ENCODE results near the gene ZC2HC1B.

Gene ZC2HC1B

DNA sequence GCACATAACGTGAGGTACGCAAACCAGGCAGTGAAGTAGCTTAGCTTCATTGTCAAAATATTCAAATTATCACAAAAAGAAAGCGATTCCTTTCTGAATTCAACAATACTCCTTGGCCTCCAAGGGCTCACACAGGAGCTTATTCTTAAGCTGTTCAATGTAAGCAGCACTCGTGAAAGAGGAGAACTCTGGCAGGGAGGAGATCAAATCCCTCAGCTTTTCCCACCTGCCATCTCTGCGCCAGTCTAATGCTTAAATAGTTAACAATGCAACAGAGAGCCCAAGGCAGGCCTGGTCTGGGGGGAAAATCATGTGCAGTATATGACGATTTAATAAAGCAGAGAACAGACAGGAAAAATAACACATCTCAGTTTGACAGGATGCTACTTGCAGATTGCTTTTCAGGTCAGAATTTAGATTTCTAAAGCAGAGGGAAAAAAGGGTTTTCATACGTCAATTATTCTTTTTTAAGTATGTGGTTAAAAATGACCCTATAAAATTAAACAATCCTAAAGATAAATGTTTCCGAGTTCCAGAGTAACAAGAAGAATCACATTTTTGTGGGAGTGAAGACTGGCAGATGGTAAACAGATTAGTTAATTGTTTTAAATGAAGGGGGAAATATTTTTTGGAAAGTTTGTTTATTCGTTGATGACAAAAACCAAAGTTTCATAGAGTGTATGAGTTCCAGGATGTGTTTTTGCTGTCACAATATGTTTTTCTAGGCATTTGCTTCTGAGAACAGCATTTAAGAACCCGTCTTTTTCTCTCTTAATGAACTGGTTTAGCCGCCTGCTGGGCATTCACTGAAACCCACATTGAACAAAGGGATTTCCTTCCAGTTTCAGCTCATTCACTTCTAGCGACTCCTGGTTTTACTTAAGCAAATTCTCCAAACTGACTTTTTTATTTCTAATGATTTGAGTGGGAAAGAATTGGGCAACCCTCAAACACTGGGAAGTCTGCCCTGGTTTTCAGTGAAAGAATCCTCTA lies 97.9 kb downstream of the ZC2HC1B start:
- DNase-seq (ENCODE audit: low spot score): no peak

DNA sequence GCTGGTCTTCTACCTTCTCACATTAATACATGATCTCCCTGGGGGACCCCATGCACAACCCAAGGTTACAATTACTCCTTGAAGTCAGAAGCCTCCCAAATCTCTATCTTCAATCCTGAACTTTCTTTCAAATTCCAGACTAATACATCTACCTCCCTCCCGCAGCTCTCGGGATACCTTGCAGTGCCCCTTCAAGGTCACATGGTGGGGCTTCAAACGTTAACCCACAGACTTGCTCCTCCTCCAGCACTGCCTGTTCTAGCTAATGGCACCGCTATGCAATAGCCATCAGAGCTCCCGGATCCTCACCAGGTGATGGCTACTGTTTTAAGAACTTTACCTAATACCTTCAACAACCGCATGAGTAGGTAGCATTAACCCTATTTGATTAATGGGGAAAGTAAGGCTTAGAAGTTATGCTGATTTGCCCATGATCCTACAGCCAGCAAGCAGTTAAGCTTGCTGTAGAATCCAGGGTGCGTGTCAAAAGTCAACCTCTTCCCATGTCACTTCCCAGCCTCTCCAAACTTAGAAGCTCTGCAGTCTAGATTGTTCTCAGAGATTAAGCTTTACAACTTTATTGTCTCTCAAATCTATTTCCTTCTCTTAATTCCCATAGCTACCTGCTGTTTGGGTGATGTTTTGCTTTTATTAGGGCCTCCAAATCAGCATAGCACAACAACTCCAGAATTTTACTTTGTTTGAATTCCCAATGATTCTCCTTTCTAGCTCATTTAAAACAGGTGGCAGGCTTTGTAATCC lies 99.1 kb downstream of the ZC2HC1B start:
- DNase-seq (ENCODE audit: low spot score): no peak

DNA sequence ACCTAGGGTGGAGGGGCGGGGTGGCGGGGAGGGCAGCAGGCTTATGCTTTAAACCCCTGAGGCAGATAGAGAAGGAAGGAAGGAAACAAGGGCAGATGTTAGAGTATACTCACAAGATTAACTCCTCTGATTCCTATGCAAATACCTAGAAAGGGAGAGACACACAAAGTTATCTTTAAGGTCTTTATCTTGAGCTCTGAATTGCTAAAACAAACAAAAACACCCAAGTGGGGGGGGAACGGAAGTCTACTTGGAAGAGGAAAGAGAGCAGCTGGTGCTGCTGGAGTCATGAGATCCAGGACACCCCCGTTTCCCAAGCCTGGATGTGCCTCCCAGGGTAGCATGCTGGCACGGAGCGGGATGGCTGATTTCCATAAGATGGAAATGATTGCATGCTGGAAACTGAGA lies 100.4 kb downstream of the ZC2HC1B start:
- DNase-seq (ENCODE audit: low spot score): no peak

DNA sequence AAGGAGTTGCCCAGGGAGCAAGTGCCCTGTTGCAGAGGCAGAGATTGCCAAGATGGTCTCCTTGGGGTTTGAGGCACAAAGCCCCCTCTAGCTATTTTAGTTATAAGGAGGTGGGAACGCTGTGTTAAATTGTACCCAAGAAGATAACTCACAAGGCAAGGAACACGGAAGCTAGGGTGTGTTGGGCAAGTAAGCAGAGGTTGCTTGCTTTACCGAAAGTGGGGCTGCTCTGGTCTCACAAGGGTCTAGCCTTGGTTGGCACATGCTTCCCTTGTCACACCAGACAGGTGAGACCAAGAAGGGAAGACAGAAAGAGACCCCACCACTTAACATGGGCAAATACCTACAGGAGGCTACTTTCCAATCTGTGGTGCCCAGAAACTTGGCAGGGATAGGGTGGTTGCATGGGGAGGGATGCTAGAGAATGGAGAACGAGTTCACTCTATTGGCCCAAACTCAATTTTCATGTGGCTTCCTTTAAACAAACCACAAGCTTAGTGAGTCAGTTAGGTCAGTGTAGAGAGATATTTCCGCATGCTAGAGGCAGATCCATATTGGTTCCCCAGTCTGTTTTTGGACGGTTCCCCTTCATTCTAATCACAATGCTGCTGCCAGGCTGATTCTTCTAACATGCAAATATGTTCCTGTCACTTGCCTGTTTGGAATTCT lies 101.4 kb downstream of the ZC2HC1B start:
- DNase-seq (ENCODE audit: low spot score): no peak

DNA sequence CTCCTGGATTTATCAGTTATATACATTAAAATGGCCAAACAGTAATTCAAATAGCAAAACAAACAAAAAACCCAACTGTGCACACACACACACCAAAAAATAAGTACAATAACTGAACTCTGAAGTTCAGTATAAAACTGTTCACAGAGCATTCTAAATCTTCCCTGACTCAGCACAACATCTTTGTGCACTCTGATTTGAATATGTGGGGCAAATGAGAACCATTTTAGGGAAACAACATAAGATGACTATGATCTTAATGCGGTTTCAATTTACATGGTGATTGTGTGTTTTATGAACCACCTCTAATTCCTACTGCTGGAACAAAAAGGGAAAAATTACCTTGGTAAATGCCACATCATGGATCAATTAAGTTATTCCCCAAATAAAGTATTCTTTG lies 102.0 kb downstream of the ZC2HC1B start:
- DNase-seq (ENCODE audit: low spot score): no peak

DNA sequence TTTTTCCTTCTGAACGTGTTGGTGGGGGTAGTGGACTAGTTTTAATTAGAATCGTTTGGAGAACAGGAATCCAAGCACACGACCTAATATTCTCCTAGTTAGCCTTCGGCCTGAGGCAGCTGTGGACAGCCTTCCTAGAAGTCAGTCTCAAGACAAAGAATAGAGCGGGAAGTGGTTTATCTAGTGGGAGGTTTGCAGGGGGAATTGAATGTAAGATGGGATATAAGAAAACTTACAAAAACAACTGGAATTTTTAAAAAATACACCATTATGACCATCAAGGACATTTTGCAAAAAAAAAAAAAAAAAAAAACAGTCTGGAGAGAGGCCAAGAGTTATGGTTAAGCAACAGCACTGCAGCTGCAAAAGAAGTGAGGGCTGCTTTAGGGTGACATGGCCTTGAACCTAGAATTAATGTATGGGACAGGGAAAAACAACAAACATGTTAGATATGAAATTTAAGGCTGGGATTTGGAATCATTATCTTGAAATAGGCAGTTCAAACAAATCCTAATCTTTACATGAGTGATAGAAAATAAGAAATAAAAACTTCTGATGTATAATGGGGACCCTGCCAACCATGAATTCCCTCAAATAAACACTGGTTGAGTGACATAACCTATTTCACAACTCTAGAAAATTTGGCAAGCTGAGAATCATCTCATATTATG lies 103.6 kb downstream of the ZC2HC1B start:
- DNase-seq (ENCODE audit: low spot score): no peak

DNA sequence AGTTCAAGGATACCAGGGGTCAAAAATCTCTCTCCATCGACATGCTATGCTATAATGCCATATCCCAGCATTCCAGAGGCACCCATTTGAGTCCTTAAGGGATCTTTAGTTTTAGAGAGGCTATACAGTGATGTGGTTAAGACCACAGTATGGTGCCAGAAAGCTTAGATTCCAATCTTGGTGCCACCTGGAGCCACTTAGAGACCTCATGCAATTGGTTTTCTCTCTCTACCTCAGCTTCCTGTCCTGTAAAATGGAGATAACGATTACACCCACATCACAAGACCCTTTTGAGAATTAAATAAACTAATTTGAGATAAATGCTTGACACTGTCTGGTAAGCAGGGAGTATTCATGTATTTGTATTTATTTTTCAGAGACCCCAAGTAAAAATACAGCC lies 104.8 kb downstream of the ZC2HC1B start:
- DNase-seq (ENCODE audit: low spot score): no peak

DNA sequence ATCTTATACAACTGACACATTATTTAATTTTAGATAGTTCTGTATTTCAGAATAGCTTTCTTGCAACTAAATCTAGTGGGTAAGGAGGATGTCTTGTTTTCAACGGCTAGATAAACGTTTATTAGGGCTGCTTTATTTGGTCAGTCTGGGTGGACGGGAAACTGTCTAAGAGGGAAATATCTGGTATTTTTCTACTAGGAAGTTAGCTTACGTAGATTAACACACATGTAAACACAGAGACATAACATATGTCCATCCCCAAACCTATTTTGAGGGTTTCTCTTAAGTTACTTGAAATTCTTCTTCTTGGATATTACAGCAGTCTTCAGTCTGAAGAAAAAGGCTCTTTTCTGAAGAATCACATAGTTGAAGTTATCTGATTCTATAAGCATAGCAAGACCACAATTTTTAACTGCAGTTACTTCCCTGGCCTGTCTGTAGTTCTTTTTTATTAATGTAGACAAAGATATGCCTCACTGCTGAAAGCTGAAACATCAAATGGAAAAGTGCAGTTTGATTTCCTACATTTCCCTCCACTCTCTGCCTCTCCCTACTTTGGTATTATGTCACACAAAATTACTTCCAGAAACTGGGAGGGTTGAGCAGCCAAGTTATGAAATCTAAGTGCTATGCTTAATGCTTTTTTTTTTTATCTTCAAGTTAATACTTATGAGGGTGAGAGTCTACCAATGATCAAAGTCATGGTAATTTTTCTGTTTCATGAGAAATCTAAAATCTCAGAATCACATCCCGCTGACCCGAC lies 106.4 kb downstream of the ZC2HC1B start:
- no peak for DNase-seq (ENCODE audit: low spot score)

DNA sequence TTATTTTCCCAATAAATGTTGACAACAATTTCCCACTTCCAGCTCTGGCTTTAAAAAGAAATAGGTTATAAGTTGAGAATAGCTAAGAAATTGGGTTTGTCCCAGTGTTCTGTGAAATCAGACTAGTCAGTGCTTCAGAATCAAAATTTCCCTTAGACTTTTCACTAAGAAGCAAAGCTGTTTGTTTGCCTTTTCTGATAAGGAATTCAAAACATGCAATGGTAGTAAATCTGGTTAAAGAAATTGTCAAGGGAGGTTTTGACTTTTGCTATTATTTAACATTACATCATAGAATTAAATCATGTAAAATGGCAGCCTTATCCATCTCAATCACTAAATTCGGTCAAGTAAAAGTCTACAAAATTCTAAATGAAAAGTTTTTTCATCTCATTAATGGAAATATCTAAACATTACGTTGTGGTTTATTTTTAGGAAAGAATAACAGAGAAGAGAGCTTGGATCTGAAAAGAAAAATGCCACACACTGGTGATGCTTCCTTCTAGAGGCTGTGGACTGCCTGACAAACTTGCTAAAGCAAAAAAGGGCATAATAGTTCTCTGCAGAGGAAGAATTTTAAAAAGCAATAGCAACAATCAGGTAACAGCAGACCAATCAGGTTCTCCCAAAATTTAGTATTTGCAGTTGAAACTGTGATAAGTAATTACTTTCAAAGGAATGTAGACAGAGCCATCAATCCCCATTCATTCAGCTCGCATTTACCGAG lies 107.4 kb downstream of the ZC2HC1B start:
- no peak for DNase-seq (ENCODE audit: low spot score)

DNA sequence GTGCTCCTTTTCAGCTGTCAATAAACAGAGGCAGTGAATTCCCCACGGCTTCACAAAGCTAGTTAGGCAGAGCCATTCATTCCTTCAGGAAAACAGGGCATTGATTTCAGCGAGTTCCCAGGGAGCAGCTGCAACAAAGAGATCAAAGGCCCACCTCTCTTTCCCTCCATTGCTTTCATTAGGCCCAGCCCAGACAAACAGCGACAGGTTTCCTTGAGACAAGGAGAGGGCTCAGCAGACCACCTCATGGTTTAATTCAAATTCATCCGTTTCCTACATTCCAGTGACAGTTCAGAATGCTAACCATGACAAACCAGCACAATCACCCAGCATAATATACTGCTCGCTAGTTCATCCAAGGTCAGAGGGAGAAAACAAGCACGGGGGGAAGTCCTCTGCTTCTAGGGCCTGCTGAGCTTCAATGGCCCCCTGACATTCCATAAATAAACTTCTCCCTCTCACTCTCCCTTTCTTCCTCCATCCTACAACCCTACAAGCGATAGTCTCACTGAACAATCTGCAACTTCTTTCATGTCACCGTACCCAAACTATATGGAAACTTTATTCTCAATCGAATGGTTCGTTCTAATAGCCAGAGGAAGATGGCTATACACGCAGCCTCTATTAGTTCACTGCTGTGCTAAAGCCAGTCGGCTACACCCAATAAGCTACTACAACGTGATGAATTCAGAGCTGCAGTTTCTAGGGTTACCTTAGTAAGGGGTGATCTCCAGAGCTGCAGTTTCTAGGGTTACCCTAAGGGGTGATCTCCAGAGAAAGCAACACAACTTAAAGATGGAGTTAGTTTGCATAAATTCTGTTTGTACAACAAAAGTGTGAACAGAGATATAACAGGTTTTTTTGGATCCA lies 109.1 kb downstream of the ZC2HC1B start:
- DNase-seq (ENCODE audit: low spot score): no peak

DNA sequence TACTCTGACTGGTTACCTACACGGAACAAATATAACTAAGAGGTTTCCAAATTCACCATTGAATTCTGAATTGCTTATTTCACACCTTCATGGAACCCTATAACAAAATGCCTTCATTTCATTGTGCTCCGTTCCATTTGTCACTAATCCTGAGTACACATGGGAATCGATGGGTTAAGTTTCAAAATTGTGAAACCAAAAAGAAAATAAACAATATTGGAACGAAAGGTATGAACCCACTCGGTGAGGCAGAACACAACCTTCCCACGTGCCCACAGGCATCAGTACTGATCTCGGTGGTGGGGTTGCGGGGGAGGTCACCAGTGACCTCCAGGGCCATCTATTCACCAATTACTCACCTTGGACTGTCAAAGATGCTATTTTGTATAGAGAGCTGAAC lies 109.8 kb downstream of the ZC2HC1B start:
- DNase-seq (ENCODE audit: low spot score): no peak

DNA sequence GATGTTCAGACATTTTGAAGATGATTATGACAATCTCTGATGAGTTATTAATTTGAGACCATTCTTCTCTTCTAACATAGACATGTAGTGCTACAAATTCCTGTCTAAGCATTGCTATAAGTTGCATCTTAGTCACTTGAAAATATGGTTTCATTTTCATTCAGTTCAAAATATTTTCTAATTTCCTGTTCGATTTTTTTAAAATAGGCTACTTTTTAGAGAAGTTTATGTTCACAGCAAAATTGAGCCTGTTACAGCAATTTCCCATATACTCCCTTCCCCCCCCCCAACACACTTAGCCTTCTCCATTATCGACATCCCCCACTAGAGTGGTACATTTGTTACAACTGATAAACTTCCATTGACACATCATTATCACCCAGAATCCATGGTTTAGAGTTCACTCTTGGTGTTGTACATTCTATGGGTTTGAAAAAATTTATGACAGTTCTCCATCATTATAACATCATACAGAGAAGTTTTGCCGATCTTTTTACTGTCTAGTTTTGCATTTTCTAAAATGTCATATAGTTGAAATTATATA lies 112.6 kb downstream of the ZC2HC1B start:
- no peak for DNase-seq (ENCODE audit: low spot score)

DNA sequence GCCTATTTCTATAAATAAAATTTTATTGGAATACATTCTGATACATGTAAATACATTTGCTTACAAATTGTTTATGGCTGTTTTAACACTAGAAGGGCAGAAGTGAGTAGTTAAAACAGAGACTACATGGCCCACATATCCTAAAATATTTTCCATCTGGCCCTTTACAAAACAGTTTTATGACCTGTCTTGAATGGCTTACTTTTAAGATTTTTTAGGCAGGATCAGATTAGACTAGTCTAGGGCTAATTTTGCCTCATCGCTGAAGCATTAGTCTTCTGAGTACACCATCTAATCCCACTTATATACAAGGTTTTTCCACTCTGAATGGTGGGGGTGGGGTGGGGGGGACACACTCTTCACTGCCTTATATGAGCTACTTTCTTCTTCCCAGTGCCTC lies 116.6 kb downstream of the ZC2HC1B start:
- DNase-seq (ENCODE audit: low spot score): no peak

DNA sequence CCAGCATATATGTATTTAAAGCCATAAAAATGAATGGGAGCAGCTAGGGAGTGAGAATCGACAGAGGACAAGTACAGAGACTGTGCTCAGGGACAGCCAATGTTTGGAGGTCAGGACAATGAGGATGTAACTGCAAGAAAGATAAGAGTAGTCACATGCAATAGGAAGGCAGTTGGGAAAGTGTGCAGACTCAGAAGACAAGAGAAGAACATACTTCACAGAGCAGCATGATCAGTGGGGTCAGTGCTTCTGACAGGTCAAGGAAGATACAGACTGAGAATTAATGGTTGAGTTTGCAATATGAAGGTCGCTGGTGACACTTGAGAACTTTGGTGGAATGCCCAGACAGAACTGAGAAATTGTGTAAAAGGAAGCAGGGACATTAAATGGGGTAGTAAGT lies 118.7 kb downstream of the ZC2HC1B start:
- DNase-seq (ENCODE audit: low spot score): no peak

DNA sequence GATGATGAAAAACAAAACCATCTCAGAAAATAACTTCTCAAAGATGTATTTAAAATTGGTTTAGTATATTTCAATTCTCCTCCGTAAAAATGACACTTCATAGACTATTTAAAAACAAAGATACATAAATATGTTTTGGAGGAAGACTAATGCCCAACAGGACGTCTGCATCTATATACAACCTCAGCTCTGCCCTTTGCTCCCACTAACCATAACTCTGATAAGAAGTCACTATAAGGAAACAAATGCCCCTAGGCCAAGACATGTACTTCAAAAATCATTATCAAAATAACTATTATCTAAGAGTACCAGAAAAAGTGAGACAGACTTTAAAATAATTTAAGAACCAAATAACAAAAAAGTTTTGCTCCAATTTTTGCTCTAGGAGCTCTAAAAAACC lies 120.4 kb downstream of the ZC2HC1B start:
- DNase-seq (ENCODE audit: low spot score): no peak

DNA sequence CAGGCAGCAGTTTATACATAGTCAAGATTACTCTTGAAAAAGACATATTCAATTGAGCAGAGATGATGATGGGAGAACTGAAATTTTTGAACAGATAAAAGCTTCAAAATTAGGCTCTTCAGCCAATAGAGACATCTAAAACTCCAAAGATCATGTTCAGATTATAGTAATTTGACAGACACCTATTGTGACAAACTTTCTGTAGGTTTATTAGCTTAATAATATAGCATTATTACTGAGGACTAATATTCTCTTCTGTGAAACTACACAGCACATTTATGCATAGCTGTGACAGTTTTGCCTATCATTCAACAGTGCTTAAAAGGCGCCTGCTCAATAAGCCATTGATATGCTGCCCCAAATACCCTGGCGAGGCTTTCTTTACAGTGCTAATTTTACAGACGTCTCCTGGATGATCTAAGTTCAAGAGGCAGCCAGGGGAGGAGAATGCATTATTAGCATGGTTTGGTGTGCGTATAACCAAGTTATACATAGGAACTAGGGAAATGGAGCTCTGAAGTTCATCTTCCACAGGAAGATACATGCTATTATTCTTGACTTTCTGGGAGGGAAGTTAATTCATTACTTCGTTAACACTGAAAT lies 122.3 kb downstream of the ZC2HC1B start:
- DNase-seq (ENCODE audit: low spot score): no peak
